Activated CD8-positive, alpha-beta memory T cell treated with anti-CD3 and anti-CD28 coated beads for 24 hours (primary cell): ENCODE results near the gene TNNC1.

ENCODE experiments used
- DNase-seq: peaks from one replicate; pipeline ENCODE4 v3.0.0-alpha.2; 2020

TNNC1 gene

GRCh38 chr3:52428151-52429005 lies 25.5 kb downstream of the TNNC1 start:
- no peak for DNase-seq

- DNase-seq, result no peak
Measured at GRCh38 chr3:52423173-52423572, 30.7 kb downstream of the TNNC1 start.

GRCh38 chr3:52422669-52423068 lies 31.2 kb downstream of the TNNC1 start:
- DNase-seq, result no peak

GRCh38 chr3:52420388-52420787 lies 33.5 kb downstream of the TNNC1 start:
- no peak for DNase-seq

GRCh38 chr3:52415800-52416199 lies 38.0 kb downstream of the TNNC1 start:
- DNase-seq, result no peak

GRCh38 chr3:52408466-52408865 lies 45.4 kb downstream of the TNNC1 start:
- DNase-seq, result no peak

GRCh38 chr3:52407779-52408178 lies 46.1 kb downstream of the TNNC1 start:
- DNase-seq, result no peak

GRCh38 chr3:52406791-52407510 lies 46.9 kb downstream of the TNNC1 start:
- DNase-seq, result no peak

- no peak for DNase-seq
Measured at GRCh38 chr3:52406231-52406661, 47.6 kb downstream of the TNNC1 start.

GRCh38 chr3:52405601-52406110 lies 48.2 kb downstream of the TNNC1 start:
- DNase-seq, result no peak

- DNase-seq, result no peak
Measured at GRCh38 chr3:52405066-52405465, 48.8 kb downstream of the TNNC1 start.

- DNase-seq, result no peak
Measured at GRCh38 chr3:52404391-52404790, 49.5 kb downstream of the TNNC1 start.

- no peak for DNase-seq
Measured at GRCh38 chr3:52403955-52404354, 49.9 kb downstream of the TNNC1 start.

- no peak for DNase-seq
Measured at GRCh38 chr3:52403271-52403841, 50.5 kb downstream of the TNNC1 start.

GRCh38 chr3:52402706-52403270 lies 51.1 kb downstream of the TNNC1 start:
- no peak for DNase-seq

- DNase-seq, result no peak
Measured at GRCh38 chr3:52402101-52402521, 51.7 kb downstream of the TNNC1 start.

- DNase-seq, result no peak
Measured at GRCh38 chr3:52401551-52401950, 52.3 kb downstream of the TNNC1 start.
